IPS DF 6.9 (cell line): ENCODE results near the gene JMJD7.

Experiments
- DNase-seq: peaks from one replicate; pipeline ENCODE4 v3.0.0-alpha.2; 2013; ENCODE audit warnings: low read depth, low spot score
- H3K27ac ChIP-seq: one replicate; pipeline ENCODE4 v1.5.1; 2013; ENCODE audit warnings: low read length, control low read depth
- H3K27me3 ChIP-seq: 2 replicates; pipeline ENCODE4 v1.6.1; 2013; ENCODE audit warnings: mild to moderate bottlenecking, low read length; ENCODE audit not compliant: control insufficient read depth, insufficient read depth
- H3K36me3 ChIP-seq: 2 replicates; pipeline ENCODE4 v1.6.1; 2013; ENCODE audit warnings: low read length; ENCODE audit not compliant: control insufficient read depth, insufficient read depth
- H3K4me1 ChIP-seq: 2 replicates; pipeline ENCODE4 v1.6.1; 2013; ENCODE audit warnings: low read length; ENCODE audit not compliant: control insufficient read depth, insufficient read depth
- H3K4me3 ChIP-seq: 2 replicates; pipeline ENCODE4 v1.5.1; 2013; ENCODE audit warnings: mild to moderate bottlenecking, low read length
- H3K9me3 ChIP-seq: 2 replicates; pipeline ENCODE4 v1.6.1; 2013; ENCODE audit warnings: low read length, inconsistent platforms; ENCODE audit not compliant: control insufficient read depth, insufficient read depth
- WGBS: extraction: QIAGEN DNeasy Blood & Tissue Kit; methylation state at CpG from one replicate; pipeline ENCODE4 v1.1.7; 2013; ENCODE audit warnings: mixed read lengths, missing lambda C conversion rate; ENCODE audit not compliant: insufficient read length, insufficient coverage; 5-methylcytosine and 5-hydroxymethylcytosine counted together

JMJD7 gene

DNA sequence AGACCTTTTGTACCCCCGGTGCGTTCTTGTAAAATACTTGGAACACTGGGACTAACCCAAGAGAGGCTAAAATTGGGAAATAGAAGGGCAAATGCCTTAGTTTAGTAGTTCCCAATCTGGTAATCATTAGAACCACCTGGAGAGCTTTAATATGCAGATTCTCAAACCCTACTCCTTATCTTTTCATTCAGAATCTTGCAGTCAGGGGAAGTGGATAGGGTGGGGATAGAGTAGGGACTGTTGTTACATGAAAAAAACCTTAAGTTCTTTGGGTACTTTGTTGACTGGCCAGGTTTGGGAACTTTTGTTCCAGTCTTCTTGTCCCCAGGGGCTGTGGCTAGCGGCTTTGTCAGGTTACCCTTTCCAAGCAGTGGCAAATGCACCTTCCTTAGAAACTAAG, 37.7 kb upstream of the JMJD7 start:
- no peaks in the 10 kb centered on the region for H3K9me3 ChIP-seq
- no peak overlapping the region for H3K4me3 ChIP-seq
- peaks cover 10% of the 10 kb centered on the region for H3K4me1 ChIP-seq
- DNase-seq: no peak
- no peaks in the 10 kb centered on the region for H3K36me3 ChIP-seq
- no CpG with 5 or more reads among the region's 3 CpGs for WGBS
- H3K27ac ChIP-seq: no peak overlapping the region
- H3K27me3 ChIP-seq: no peaks in the 10 kb centered on the region

DNA sequence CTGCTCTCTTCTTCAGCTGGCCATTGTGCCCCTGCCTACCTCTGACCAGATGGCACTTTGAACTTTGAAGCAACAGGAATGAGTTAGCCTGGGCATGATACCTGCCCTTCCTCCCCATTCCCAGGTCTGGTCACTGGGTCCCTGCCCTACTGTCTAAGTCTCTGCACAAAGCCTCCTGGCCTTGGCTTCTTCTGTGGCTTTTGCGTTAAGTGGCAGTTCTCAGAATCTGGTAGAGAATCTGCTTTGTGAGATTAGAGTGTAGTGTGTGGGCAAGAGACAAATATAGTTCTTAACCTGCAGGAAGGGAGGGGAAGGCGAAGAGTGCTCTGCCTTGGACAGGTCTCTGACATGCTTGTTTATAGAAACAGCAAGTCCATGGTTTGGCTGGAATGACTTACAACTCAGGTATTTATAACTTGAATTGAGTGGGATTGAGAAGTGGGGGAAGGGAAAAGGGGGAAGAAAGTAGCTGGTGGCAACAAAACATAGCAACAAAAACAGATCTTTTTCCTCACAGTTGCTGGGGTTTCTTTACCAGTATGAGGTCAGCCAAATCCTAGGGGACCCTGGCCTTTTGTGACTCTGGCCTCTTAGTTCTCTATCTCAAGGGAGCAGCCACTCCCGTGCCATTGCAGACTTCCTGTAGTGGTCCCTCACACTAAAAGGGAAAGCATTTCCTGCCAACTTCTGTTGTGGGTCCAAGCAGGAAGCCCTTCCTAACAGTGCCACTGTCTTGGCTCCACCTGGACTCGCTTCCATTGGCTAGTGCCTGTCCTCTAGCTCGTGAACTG, 36.9 kb upstream of the JMJD7 start:
- WGBS: no CpG with 5 or more reads among the region's 5 CpGs
- no peak overlapping the region for H3K27ac ChIP-seq
- peaks cover 10% of the 10 kb centered on the region for H3K4me1 ChIP-seq

DNA sequence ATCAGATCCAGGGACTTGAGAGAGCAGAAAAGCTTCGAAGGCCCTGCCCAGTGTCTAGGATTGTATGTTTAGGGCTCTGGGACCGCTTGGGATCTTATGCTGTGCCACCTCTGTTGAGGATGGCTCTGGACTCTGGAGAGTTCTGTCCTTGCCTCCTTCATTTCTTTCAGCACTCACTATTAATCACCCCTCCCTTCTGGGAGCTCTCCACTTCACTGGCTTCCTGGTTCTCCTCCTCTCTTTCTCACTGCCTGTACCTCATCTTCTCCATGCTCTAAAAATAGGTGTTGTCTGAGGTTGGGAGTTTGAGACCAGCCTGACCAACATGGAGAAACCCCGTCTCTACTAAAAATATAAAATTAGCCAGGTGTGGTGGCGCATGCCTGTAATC, 36.4 kb upstream of the JMJD7 start:
- Histone ChIP-seq H3K36me3 (no peaks in the 10 kb centered on the region), H3K9me3 (no peaks in the 10 kb centered on the region), H3K4me1 (peaks cover 10% of the 10 kb centered on the region), H3K27ac (no peak overlapping the region), H3K4me3 (no peak overlapping the region), H3K27me3 (no peaks in the 10 kb centered on the region)
- DNase-seq: no peak
- WGBS: no CpG with 5 or more reads among the region's 4 CpGs

More for the DNA sequence above, 36.9 kb upstream of the JMJD7 start:
- no peak for DNase-seq
- H3K9me3 ChIP-seq: no peaks in the 10 kb centered on the region
- no peaks in the 10 kb centered on the region for H3K27me3 ChIP-seq
- no peak overlapping the region for H3K4me3 ChIP-seq
- no peaks in the 10 kb centered on the region for H3K36me3 ChIP-seq

DNA sequence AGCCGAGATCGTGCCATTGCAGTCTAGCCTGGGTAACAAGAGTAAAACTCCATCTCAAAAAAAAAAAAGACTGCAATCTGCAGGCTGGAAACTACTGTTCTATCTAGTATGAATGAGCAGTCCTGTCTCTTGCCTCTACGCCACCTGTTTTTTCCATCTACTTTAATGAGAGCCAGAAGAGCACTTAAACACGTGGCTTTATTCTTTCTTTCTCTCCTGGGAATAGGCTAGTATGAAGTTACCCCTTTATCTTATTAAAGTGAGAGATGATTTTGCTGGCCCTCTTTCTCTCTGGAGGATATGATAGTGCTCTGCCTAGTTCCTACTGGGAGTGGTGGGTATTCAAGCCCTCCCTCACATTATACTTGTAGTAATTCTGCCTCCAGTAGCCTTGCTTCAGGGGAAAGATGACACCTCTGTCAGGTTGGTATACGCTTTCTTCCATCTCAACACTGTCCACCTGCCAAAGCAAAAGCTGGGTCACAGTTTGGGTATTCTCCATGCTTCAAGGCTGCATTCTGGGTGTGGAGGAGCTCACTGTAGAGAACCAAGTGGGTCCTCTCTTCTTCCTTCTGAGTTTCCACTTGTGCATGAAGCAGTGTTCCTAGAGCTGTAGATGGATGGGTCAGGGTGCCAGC, 35.8 kb upstream of the JMJD7 start:
- Histone ChIP-seq H3K27me3 (no peaks in the 10 kb centered on the region), H3K4me3 (no peak overlapping the region), H3K36me3 (no peaks in the 10 kb centered on the region), H3K4me1 (peaks cover 10% of the 10 kb centered on the region), H3K9me3 (no peaks in the 10 kb centered on the region), H3K27ac (no peak overlapping the region)
- WGBS: no CpG with 5 or more reads among the region's 5 CpGs
- no peak for DNase-seq

DNA sequence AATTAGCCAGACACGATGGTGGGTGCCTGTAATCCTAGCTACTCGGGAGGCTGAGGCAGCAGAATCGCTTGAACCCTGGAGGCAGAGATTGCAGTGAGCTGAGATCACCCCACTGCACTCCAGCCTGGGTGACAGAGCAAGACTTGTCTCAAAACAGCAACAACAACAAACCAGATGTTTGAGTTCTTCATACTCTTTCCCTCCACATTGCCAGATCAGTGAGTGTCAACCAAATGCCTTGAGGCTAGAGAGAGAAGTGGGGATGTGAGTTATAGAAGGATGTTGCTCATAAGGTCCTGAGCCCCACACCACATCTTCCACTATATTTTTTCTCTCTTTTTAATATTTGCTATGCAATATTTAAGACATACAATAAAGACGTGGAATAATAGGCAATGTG, 33.8 kb upstream of the JMJD7 start:
- DNase-seq: no peak
- Histone ChIP-seq H3K27me3 (no peaks in the 10 kb centered on the region), H3K27ac (no peak overlapping the region), H3K4me3 (no peak overlapping the region), H3K9me3 (no peaks in the 10 kb centered on the region), H3K36me3 (no peaks in the 10 kb centered on the region), H3K4me1 (peaks cover 10% of the 10 kb centered on the region)
- WGBS: no CpG with 5 or more reads among the region's 4 CpGs

DNA sequence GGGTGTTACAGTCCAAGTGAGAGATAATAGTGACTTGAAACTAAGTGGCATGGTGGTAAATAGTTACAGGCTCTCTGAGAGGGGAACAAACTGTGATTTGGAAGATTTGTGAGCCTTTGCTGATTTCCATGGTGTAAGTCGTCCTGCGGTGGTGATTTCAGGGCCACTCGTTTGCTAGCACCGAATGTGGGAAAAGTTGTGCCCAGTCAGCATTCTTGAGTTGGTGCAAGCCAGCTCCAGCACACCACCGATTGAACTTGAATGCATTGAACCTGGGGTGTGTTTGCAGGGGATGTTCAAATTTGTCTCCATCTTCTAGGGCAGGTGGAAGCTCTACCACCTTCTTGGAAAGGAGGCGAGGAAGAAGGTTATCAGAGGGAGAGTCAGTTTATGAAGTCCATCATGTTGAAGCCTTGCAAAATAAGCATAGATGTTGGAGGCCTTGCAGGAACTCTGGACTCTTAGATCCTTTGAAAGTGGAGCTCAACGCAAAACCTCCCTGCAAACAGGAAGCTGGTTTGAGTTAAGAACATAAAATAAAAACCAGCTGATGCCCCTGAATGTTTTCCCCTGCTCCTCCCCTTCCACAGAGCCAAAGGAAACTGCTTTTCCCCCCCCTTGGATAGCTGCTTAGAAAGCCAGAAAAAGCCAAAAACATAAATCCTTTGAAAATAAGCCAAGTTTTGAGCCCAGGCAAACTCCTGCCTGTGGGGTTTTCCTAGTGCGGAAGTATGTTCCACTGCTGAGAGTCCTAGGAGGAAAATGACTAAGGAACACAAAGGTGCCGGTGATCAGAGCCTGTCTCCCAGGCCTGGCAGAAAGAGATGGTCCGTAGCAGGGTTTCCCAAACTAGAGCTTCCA, 31.7 kb upstream of the JMJD7 start:
- no CpG with 5 or more reads among the region's 10 CpGs for WGBS
- Histone ChIP-seq H3K27ac (no peak overlapping the region), H3K36me3 (no peaks in the 10 kb centered on the region), H3K4me3 (no peak overlapping the region), H3K4me1 (peaks cover 3% of the 10 kb centered on the region), H3K27me3 (no peaks in the 10 kb centered on the region; the same call in 1 of the 2 replicates), H3K9me3 (no peaks in the 10 kb centered on the region)
- no peak for DNase-seq

DNA sequence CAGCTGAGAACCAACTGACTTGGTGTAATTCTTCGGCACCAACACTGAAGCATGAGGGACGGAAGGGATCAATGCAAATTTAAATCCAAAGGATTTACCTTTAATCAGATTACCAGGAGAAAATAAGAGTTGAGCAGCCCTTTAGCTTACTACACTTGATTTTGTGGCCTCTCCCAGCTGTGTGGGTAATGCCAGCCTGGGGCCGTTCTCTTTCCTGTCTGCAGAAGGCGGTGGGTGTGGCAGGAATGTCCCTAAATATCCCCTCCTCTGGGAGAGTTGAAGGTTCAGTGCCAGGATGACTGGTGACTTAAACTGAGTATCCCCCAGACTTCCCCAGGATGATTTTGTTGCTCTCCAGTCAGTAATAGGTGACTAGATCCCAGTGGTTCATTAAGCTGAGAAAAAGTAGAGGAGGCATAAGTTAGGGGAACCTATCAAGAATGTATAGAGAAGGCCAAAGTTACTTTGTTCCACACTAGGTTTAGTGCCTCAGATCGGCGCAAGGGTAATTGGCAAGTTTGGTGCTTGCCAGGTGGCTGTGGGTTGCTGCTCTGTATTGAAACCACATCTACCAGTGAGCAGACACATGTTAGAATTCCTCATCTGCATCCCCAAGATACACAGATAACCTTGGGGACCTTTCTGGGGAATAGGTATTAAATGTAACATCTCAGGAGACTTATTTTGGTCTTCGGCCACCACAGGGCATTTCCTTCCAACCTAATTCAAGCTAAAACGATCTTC, 30.5 kb upstream of the JMJD7 start:
- DNase-seq: no peak
- Histone ChIP-seq H3K9me3 (no peaks in the 10 kb centered on the region), H3K36me3 (no peaks in the 10 kb centered on the region), H3K4me3 (no peak overlapping the region), H3K4me1 (no peaks in the 10 kb centered on the region), H3K27me3 (no peaks in the 10 kb centered on the region; the same call in 1 of the 2 replicates), H3K27ac (no peak overlapping the region)
- no CpG with 5 or more reads among the region's 8 CpGs for WGBS

DNA sequence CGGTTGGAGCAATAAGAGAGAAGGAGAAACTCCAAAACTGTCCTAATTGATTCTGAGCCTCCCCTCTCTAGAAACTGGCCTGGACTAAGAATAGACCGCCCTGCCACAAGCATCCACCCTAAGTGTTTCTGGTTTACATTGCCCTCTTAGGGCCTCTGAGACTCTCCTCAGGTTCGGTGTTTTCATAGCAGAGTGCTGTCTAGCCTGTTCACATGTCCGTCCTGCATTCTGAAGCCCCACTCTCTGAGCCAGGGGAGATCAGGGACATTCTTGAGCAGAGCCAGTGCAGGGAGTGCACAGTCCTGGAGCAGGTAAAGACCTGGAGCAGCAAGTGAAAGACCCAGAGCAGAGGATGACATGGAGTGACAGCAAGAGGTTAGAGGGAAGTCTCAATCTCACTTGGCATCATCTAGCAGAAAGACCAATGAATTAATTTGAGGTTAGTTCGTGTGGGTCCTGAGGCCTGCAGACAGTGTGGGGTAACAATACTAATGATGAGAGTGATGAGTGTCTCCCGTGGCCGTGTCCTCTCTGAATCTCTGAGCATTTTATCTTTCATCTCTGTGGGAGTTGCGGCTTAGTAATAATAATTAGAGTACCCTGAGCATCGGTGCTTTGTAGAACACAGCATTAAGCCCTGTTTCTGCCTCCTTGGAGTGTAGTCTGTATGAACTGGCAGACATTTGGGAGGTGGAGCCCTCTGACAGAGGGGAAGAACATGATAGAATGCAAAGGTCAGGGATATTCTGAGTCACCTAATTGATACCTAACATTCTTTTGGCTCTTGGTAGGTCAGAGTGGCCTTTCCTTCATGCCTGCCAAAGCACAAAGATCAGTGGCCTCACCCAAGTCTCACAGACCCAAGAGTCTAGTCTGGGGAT, 29.0 kb upstream of the JMJD7 start:
- H3K4me3 ChIP-seq: no peak overlapping the region
- no peaks in the 10 kb centered on the region; the same call in 1 of the 2 replicates for H3K27me3 ChIP-seq
- no peaks in the 10 kb centered on the region for H3K36me3 ChIP-seq
- no peaks in the 10 kb centered on the region for H3K9me3 ChIP-seq
- H3K27ac ChIP-seq: no peak overlapping the region
- DNase-seq: no peak
- H3K4me1 ChIP-seq: no peaks in the 10 kb centered on the region
- WGBS: no CpG with 5 or more reads among the region's 9 CpGs

DNA sequence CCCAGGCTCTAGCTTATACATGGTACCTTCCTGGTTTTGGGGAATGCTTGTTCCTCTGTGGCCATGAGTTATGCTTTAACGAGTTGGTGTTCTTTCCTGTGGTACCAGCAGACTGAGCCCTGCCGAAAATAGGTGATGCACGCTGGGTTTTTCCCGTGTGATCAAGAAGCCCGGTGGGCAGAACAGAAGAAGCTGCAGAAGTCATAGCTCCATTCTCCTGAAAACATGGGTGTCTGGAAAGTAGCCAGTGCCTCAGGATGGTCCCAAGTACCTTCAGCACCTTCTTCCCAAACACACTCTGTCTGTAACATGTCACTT, 28.4 kb upstream of the JMJD7 start:
- H3K9me3 ChIP-seq: no peaks in the 10 kb centered on the region
- no peak overlapping the region for H3K4me3 ChIP-seq
- DNase-seq: no peak
- H3K36me3 ChIP-seq: no peaks in the 10 kb centered on the region
- no CpG with 5 or more reads among the region's 5 CpGs for WGBS
- no peak overlapping the region for H3K27ac ChIP-seq
- H3K27me3 ChIP-seq: no peaks in the 10 kb centered on the region; the same call in 1 of the 2 replicates
- H3K4me1 ChIP-seq: no peaks in the 10 kb centered on the region
